Activated T-helper 2 cell treated with anti-CD3 and anti-CD28 coated beads, Interferon-gamma antibody, Interleukin-2, Interleukin-4, amounts not matched to agents 10 μg/mL and 5 μg/mL and 100 μg/mL, durations not matched to agents 14 hours and 24 hours and 36 hours (primary cell): ENCODE results near the gene APOA1. TPM values are rescaled to one million over a fixed set of nuclear protein-coding genes. Genes with fewer than 3 reads are reported as not detected.

Experiments used
- DNase-seq: peaks from one replicate; pipeline ENCODE4 v3.0.0; 2021; ENCODE audit warnings: low spot score
- H3K27ac Mint-ChIP-seq: one replicate; pipeline ENCODE4 v1.8.0; 2021; ENCODE audit warnings: mixed read lengths
- H3K27me3 Mint-ChIP-seq: one replicate; pipeline ENCODE4 v1.8.0; 2021; ENCODE audit warnings: low read depth, mixed read lengths
- H3K36me3 Mint-ChIP-seq: one replicate; pipeline ENCODE4 v1.8.0; 2021; ENCODE audit warnings: low read depth, mixed read lengths
- H3K4me1 Mint-ChIP-seq: one replicate; pipeline ENCODE4 v1.8.0; 2021; ENCODE audit warnings: low read depth, mixed read lengths
- H3K4me3 Mint-ChIP-seq: one replicate; pipeline ENCODE4 v1.8.0; 2021; ENCODE audit warnings: low read depth, mild to moderate bottlenecking, moderate library complexity, mixed read lengths
- H3K9me3 Mint-ChIP-seq: one replicate; pipeline ENCODE4 v1.8.0; 2021; ENCODE audit warnings: mixed read lengths
- intact Hi-C: fragments of 100-400 bp; cut with micrococcal nuclease; formaldehyde crosslinking; loops from one replicate; pipeline ENCODE4 v1.15.1; 2023
- total RNA-seq: library from RNA; stranded (reverse); gene quantifications from 2 replicates; pipeline ENCODE4 v1.2.3, GENCODE V29; 2022

The APOA1 gene
- total RNA-seq, 1 donor from 2014 or later, result not detected

DNA sequence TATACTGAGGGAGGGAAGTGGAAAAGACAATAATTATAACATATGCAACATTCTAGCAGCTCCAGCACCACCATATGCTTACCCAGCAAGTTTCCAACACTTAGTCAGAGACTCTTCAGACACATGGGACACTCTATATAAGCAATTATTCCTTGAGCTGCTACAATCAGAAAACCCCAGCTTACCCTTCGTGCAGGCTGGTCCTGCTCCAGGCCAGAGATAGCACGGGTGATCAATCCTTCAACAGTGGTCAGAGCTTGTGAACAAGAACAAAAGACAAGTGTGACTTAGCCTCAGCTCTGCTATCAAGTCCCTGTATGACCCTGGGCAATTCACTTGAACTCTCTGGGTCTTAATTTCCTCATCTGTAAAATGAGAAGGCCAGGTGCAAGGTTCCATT is 51.1 kb downstream of the APOA1 start:
- Mint-ChIP-seq H3K36me3 (peaks cover 57% of the 10 kb centered on the region), H3K9me3 (no peaks in the 10 kb centered on the region), H3K27ac (no peak overlapping the region), H3K4me3 (peak overlapping the region; percentile 90), H3K4me1 (peaks cover 53% of the 10 kb centered on the region), H3K27me3 (no peaks in the 10 kb centered on the region)
- DNase-seq, result no peak
- intact Hi-C loops, result loop anchor here (5.0 kb wide), 2 partner anchors 66 to 446 kb away; partner anchors contain the start of genes PCSK7 and RNF214

Other genes starting within 250 kb of the APOA1 start
- 30.4 and 34.3 TPM in 2 replicates for gene BUD13, start 64.6 kb downstream of the APOA1 start, total RNA-seq
- gene ZPR1, start 49.6 kb downstream of the APOA1 start, total RNA-seq, result 84.1 and 84.7 TPM in 2 replicates
- gene APOA5, start 45.7 kb downstream of the APOA1 start, total RNA-seq, result not detected in 2 replicates
- not detected in 2 replicates for gene APOA4, start 14.3 kb downstream of the APOA1 start, total RNA-seq
- not detected in 2 replicates for gene APOC3, start 7.7 kb downstream of the APOA1 start, total RNA-seq